ENCODE data around the gene DCAF11. TPM values are rescaled to one million over a fixed set of nuclear protein-coding genes. Genes with fewer than 3 reads are reported as not detected.

The DCAF11 gene
- total and polyA plus RNA-seq, 2 of the 13 experiments (the other 11 are each of a cell fraction or from before 2014, with no cell fraction given) = 150 to 257 TPM

DNA sequence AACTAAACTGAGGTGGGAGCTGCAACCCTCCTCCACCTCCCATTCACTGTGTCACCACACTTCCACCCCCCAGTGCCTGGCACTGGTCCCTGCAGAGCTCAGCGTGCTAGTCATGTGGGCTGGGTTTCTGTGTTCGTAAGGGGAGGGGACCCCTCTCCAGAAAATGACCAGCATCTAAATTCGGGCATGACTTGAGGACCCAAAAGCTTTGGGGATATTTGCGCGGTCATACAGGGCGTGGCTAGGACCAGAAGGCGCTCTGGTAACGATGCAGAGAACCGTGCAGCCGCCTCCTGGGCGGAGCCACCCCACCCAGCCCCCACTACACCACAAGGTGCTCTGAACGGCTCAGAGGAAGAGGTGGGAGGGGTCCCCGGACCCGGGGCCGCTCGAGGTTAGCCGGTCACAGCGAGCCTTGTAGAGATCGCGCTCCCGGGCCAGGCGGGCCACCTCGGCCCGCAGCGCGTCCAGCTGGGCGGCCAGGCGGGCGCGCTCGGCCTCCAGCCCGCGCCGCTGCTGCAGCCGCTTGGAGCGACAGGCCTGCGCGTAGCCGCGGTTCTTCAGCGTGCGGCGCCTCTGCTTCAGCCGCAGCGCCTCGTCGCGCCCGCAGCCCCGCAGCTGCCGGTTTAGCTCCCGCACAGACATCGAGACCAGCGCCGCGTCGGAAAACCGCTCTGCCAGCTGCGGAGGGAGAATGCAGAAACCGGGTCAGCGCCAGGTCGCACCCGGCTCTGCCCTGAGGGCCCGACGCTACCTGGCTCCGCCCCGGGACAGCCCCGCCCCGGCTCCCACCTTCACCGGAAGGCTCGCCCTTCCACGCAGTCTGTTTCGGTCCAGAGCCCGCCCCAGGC is 33.5 kb upstream of the DCAF11 start (continued):
- TF ChIP-seq, protein P1, sequence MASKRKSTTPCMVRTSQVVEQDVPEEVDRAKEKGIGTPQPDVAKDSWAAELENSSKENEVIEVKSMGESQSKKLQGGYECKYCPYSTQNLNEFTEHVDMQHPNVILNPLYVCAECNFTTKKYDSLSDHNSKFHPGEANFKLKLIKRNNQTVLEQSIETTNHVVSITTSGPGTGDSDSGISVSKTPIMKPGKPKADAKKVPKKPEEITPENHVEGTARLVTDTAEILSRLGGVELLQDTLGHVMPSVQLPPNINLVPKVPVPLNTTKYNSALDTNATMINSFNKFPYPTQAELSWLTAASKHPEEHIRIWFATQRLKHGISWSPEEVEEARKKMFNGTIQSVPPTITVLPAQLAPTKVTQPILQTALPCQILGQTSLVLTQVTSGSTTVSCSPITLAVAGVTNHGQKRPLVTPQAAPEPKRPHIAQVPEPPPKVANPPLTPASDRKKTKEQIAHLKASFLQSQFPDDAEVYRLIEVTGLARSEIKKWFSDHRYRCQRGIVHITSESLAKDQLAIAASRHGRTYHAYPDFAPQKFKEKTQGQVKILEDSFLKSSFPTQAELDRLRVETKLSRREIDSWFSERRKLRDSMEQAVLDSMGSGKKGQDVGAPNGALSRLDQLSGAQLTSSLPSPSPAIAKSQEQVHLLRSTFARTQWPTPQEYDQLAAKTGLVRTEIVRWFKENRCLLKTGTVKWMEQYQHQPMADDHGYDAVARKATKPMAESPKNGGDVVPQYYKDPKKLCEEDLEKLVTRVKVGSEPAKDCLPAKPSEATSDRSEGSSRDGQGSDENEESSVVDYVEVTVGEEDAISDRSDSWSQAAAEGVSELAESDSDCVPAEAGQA (IDR thresholded peaks at IDR 0.05; ENCODE audit: low read depth) = no peak
- TF ChIP-seq, protein P1 (CRISPR knock-in tag; IDR thresholded peaks at IDR 0.05; ENCODE audit: borderline replicate concordance) = peak; percentile 60; the same call in 1 of the 2 replicates
- TF ChIP-seq ZNF547 (CRISPR knock-in tag; IDR thresholded peaks at IDR 0.05) (peak; percentile 78; the same call in 1 of the 2 replicates), HDAC6 (IDR thresholded peaks at IDR 0.05; ENCODE audit: low read depth, low read length) (no peak), ZNF780A (CRISPR knock-in tag; IDR thresholded peaks at IDR 0.05) (no peak), RXRA (CRISPR knock-in tag; IDR thresholded peaks at IDR 0.05) (peak; percentile 68), THAP11 (CRISPR knock-in tag; IDR thresholded peaks at IDR 0.05) (peak; percentile 30; the same call in 1 of the 2 replicates), ZNF614 (CRISPR knock-in tag; IDR thresholded peaks at IDR 0.05; ENCODE audit: borderline replicate concordance) (no peak), PHB2 (IDR thresholded peaks at IDR 0.05; ENCODE audit: partially characterized antibody) (no peak), HNRNPLL (IDR thresholded peaks at IDR 0.05; ENCODE audit: low read depth, low read length, poor library complexity, severe bottlenecking) (peak; percentile 72), SAFB2 (CRISPR knock-in tag; IDR thresholded peaks at IDR 0.05; ENCODE audit: borderline replicate concordance, low read depth) (no peak; the same call in 1 of the 2 replicates), JARID2 (CRISPR knock-in tag; IDR thresholded peaks at IDR 0.05; ENCODE audit: insufficient replicate concordance) (no peak)
- TF ChIP-seq, protein P2, sequence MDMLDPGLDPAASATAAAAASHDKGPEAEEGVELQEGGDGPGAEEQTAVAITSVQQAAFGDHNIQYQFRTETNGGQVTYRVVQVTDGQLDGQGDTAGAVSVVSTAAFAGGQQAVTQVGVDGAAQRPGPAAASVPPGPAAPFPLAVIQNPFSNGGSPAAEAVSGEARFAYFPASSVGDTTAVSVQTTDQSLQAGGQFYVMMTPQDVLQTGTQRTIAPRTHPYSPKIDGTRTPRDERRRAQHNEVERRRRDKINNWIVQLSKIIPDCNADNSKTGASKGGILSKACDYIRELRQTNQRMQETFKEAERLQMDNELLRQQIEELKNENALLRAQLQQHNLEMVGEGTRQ (IDR thresholded peaks at IDR 0.05; ENCODE audit: low read depth, low read length) = no peak
- TF ChIP-seq, protein P2 (CRISPR knock-in tag; IDR thresholded peaks at IDR 0.05; ENCODE audit: borderline replicate concordance) = no peak
- TF ChIP-seq, protein P3, sequence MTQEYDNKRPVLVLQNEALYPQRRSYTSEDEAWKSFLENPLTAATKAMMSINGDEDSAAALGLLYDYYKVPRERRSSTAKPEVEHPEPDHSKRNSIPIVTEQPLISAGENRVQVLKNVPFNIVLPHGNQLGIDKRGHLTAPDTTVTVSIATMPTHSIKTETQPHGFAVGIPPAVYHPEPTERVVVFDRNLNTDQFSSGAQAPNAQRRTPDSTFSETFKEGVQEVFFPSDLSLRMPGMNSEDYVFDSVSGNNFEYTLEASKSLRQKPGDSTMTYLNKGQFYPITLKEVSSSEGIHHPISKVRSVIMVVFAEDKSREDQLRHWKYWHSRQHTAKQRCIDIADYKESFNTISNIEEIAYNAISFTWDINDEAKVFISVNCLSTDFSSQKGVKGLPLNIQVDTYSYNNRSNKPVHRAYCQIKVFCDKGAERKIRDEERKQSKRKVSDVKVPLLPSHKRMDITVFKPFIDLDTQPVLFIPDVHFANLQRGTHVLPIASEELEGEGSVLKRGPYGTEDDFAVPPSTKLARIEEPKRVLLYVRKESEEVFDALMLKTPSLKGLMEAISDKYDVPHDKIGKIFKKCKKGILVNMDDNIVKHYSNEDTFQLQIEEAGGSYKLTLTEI (CRISPR knock-in tag; conservative IDR thresholded peaks at IDR 0.05) = no peak
- TF ChIP-seq, protein P4, sequence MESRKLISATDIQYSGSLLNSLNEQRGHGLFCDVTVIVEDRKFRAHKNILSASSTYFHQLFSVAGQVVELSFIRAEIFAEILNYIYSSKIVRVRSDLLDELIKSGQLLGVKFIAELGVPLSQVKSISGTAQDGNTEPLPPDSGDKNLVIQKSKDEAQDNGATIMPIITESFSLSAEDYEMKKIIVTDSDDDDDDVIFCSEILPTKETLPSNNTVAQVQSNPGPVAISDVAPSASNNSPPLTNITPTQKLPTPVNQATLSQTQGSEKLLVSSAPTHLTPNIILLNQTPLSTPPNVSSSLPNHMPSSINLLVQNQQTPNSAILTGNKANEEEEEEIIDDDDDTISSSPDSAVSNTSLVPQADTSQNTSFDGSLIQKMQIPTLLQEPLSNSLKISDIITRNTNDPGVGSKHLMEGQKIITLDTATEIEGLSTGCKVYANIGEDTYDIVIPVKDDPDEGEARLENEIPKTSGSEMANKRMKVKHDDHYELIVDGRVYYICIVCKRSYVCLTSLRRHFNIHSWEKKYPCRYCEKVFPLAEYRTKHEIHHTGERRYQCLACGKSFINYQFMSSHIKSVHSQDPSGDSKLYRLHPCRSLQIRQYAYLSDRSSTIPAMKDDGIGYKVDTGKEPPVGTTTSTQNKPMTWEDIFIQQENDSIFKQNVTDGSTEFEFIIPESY (CRISPR knock-in tag; IDR thresholded peaks at IDR 0.05) = no peak
